Left lung (tissue), 10 donors: ENCODE data around the gene MAU2. TPM values are rescaled to one million over a fixed set of nuclear protein-coding genes. Genes with fewer than 3 reads are reported as not detected.
A peak's percentile ranks its signal among the peaks of the same experiment; 100 is the strongest.
"Not testable (repeated sequence)": the region's sequence is repeated elsewhere in the genome, so short reads cannot be mapped to it uniquely, and the experiment has no call there.

Experiments used
- ATAC-seq: fragments of 200-7000 bp; cut with Tn5 transposase; one replicate; pipeline ENCODE4 v1.9.1; 2020; ENCODE audit warnings: moderate library complexity
- DNase-seq, 4 donors: peaks; one replicate each; pipeline ENCODE4 v3.0.0-alpha.2; 2013 to 2020
- H3K27ac ChIP-seq, 2 donors: fragments of 200-600 bp; sonication (generic) in 1 of 2; one replicate each; pipeline versions ENCODE4 v1.5.0 to v1.8.0; 2020 to 2021
- H3K27me3 ChIP-seq, 2 donors: fragments of 200-600 bp; sonication (generic) in 1 of 2; one replicate each; pipeline versions ENCODE4 v1.5.0 to v1.8.0; 2020 to 2021
- H3K36me3 ChIP-seq, 2 donors: fragments of 200-600 bp; sonication (generic) in 1 of 2; one replicate each; pipeline versions ENCODE4 v1.5.0 to v1.8.0; 2020 to 2021
- H3K4me1 ChIP-seq, 2 donors: fragments of 200-600 bp; one replicate each; pipeline ENCODE4 v1.8.0; 2021
- H3K4me3 ChIP-seq, 2 donors: fragments of 200-600 bp; sonication (generic) in 1 of 2; one replicate each; pipeline versions ENCODE4 v1.5.0 to v1.8.0; 2020 to 2021; ENCODE audit warnings: mild to moderate bottlenecking in 1 of 2
- H3K9me3 ChIP-seq, 2 donors: fragments of 200-600 bp; sonication (generic) in 1 of 2; one replicate each; pipeline versions ENCODE4 v1.5.0 to v1.8.0; 2020 to 2021
- intact Hi-C, 2 donors: fragments of 100-400 bp; cut with DNase I; formaldehyde crosslinking; loops; one replicate each; pipeline versions ENCODE4 v1.11.2 to v1.14.2; 2022
- polyA plus RNA-seq, 6 donors: library from polyadenylated mRNA; unstranded; fragments of 120-200 nt; gene quantifications; one replicate each; pipeline ENCODE4 v1.2.1, GENCODE V29; 2013; ENCODE audit not compliant: insufficient read length in 6 of 6
- total RNA-seq, 2 donors: library from RNA; stranded (reverse); fragmentation: NEBNext Ultra II Directional; extraction: Animal tissue kit (Norgen Biotek cat#: 25700); gene quantifications; one replicate each; pipeline ENCODE4 v1.2.1, GENCODE V29; 2021
- TF ChIP-seq, protein P1 (sequence below), 2 donors: fragments of 200-600 bp; sonication (generic) in 1 of 2; IDR thresholded peaks; one replicate each; pipeline versions ENCODE4 v1.5.0 to v1.8.0; 2021; ENCODE audit warnings: antibody characterized with exemption in 2 of 2
- donor health status: DM: no; HTN: yes; CAD: no.
- donor health status: DM: no; HTN: no; CAD: no.

MAU2 gene
- total and polyA plus RNA-seq, 8 donors, result 46.7 to 80.3 (median 65.3) TPM

- Histone ChIP-seq H3K36me3 (no peaks in the 10 kb centered on the region), H3K9me3 (no peaks in the 10 kb centered on the region), H3K4me1 (peaks cover 27 to 69% of the 10 kb centered on the region in 2 donors), H3K27ac (peak overlapping the region; percentile 83 to 95), H3K27me3 (no peaks in the 10 kb centered on the region), H3K4me3 (peak overlapping the region; percentile 43 to 84)
- peak; percentile 98 to 100 (median 100) for DNase-seq
- TF ChIP-seq, protein P1, sequence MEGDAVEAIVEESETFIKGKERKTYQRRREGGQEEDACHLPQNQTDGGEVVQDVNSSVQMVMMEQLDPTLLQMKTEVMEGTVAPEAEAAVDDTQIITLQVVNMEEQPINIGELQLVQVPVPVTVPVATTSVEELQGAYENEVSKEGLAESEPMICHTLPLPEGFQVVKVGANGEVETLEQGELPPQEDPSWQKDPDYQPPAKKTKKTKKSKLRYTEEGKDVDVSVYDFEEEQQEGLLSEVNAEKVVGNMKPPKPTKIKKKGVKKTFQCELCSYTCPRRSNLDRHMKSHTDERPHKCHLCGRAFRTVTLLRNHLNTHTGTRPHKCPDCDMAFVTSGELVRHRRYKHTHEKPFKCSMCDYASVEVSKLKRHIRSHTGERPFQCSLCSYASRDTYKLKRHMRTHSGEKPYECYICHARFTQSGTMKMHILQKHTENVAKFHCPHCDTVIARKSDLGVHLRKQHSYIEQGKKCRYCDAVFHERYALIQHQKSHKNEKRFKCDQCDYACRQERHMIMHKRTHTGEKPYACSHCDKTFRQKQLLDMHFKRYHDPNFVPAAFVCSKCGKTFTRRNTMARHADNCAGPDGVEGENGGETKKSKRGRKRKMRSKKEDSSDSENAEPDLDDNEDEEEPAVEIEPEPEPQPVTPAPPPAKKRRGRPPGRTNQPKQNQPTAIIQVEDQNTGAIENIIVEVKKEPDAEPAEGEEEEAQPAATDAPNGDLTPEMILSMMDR (IDR thresholded peaks at IDR 0.05), result peak in 1 of 2 donors; percentile 42
- intact Hi-C loops, result no loop called here
- ATAC-seq, result peak; percentile 96
These were observed 64.7 kb downstream of the MAU2 start for GRCh38 chr19:19385131-19385895.

DNA sequence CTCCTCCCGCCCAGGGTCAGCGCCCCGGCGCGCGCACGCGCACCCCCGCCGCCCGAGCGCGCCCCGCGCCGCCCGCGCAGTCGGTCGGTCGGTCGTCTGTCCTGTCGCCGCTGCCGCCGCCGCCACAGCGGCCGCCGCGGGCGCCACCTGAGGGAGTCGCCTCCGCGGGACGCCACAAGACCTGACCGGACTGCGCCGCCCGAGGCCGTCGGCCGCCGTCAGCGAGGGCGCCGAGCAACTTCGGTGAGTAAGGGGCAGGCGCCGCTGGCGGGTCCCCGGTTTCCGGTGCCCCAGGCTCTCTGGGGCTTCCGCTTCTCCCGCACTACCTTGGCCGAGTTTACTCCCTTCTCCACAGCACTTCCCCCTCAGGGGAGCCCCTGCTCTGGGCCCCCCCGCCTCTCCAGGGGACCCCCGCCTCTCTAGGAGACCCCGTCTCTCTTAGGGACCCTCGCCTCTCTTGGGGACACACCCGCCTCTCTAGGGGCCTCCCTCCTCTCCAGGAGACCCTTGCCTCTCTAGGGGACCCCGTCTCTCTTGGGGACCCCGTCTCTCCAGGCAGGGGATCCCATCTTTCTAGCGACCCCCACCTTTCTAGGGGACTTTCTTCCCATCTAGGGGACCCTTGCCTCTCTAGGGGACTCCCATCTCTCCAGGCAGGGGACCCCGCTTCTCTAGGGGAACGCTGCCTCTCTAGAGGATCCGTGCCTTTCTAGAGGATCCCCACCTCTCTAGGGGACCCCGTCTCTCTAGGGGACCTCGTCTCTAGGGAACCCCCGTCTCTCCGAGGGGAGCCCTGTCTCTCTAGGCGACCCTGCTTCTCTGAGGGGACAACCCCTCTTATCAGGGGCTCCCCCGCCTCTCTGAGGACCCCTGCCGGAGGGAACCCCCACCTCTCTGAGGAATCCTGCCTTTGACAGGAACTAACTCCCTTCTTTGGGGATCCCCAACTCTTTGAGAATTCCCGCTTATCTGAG, 65.6 kb downstream of the MAU2 start:
- Histone ChIP-seq H3K27me3 (no peaks in the 10 kb centered on the region), H3K4me3 (peak overlapping the region; percentile 78 to 84), H3K27ac (peak overlapping the region; percentile 83 to 95), H3K36me3 (no peaks in the 10 kb centered on the region), H3K9me3 (no peaks in the 10 kb centered on the region), H3K4me1 (peaks cover 34 to 72% of the 10 kb centered on the region in 2 donors)
- TF ChIP-seq, protein P1 (IDR thresholded peaks at IDR 0.05), result no peak
- no peak for ATAC-seq
- DNase-seq, result peak in 2 of 4 donors; percentile 47 to 64
- intact Hi-C loops, result no loop called here

- intact Hi-C loops, result no loop called here
These were observed 66.5 kb downstream of the MAU2 start for GRCh38 chr19:19387108-19387507.

DNA sequence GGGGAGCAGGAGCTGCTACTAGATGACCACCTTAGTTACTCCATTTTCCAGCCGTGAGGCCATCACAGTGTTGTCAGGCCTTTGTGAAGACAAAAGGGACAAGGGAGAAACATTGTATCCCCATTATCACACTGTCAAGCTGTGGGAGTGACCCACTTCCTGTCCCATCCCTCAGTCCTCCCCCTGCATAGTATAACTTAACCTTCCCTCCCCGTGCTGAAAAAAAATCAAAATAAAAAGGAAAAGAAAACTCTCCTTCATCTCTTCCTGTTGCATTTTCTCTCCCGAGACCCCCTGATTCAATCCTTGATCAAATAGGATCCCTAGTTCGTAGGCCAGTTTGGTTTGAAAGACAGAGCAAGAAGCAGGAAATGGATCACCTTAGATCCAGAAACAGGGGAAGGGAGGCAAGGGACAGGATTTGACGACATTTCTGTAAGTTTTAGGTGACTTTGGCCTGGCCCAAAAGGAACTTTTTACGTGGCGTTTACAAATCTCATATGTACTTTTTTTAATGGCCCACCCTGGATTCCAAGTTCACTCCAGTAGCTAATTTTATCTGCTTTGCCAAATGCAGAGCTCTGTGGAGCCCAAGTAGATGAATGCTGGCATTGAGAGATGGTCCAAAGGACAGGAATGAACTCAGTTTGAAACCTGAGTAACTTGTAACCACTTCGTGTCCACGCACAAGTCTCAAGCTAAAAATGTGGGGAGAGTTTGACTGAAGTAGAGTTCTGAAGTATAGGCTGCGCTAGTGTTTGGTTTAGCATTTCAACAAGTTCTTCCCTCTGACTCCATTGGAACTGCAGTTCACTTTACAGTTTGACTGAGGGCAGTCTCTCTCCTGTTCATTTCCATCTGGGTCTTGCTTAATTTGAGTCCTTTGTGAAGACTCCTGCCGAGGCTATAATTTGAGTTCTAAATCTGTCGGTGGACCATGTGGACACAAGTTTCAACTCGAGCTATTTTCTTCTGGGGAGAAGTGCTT, 68.2 kb downstream of the MAU2 start:
- DNase-seq (no peak), ATAC-seq (no peak)
- H3K9me3 ChIP-seq, result no peaks in the 10 kb centered on the region
- peaks cover 43 to 89% of the 10 kb centered on the region in 2 donors for H3K4me1 ChIP-seq
- H3K36me3 ChIP-seq, result no peaks in the 10 kb centered on the region
- TF ChIP-seq, protein P1 (IDR thresholded peaks at IDR 0.05), result no peak
- H3K4me3 ChIP-seq, result no peak overlapping the region
- H3K27ac ChIP-seq, result peak overlapping the region; percentile 39 to 71
- intact Hi-C loops, result no loop called here
- H3K27me3 ChIP-seq, result no peaks in the 10 kb centered on the region

More at GRCh38 chr19:19387108-19387507, 66.5 kb downstream of the MAU2 start:
- no peaks in the 10 kb centered on the region for H3K9me3 ChIP-seq
- DNase-seq (no peak), ATAC-seq (no peak)
- H3K4me1 ChIP-seq, result peaks cover 43 to 75% of the 10 kb centered on the region in 2 donors
- H3K27me3 ChIP-seq, result no peaks in the 10 kb centered on the region
- TF ChIP-seq, protein P1 (IDR thresholded peaks at IDR 0.05), result no peak
- no peaks in the 10 kb centered on the region for H3K36me3 ChIP-seq
- peak overlapping the region in 1 of 2 donors; percentile 95 for H3K27ac ChIP-seq
- H3K4me3 ChIP-seq, result peak overlapping the region; percentile 78 to 84

- Histone ChIP-seq H3K4me1 (peaks cover 44 to 89% of the 10 kb centered on the region in 2 donors), H3K27ac (peak overlapping the region; percentile 39 to 71)
- H3K4me3 ChIP-seq, H3K27me3 ChIP-seq, H3K9me3 ChIP-seq, intact Hi-C loops, H3K36me3 ChIP-seq, ATAC-seq, DNase-seq: not testable (repeated sequence)
These were observed 69.1 kb downstream of the MAU2 start for GRCh38 chr19:19389683-19390082.

DNA sequence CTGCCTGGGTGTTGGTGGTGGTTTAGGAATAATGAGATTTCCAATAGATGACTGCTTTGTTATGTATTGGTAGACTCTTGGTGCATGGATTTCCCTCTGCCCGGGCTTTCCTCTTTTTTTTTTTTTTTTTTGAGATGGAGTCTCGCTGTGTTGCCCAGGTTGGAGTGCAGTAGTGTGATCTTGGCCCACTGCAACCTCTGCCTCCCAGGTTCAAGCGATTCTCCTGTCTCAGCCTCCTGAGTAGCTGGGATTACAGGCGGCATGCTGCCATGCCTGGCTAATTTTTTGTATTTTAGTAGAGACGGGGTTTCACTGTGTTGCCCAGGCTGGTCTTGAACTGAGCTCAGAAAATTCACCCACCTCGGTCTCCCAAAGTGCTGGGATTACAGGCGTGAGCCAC, 73.7 kb downstream of the MAU2 start:
- ATAC-seq, result not testable (repeated sequence)
- peaks cover 27 to 80% of the 10 kb centered on the region in 2 donors for H3K4me1 ChIP-seq

More for the DNA sequence above, 73.7 kb downstream of the MAU2 start:
- H3K27me3 ChIP-seq, H3K4me3 ChIP-seq, intact Hi-C loops, H3K36me3 ChIP-seq, H3K9me3 ChIP-seq, DNase-seq: not testable (repeated sequence)
- H3K27ac ChIP-seq, result peak overlapping the region in 1 of 2 donors; percentile 75
